CD4-positive, alpha-beta T cell treated with Interleukin-17A for 1 hour (primary cell): ENCODE results near the gene IGFBP7.
"Not testable (repeated sequence)": the region's sequence is repeated elsewhere in the genome, so short reads cannot be mapped to it uniquely, and the experiment has no call there.

Experiments used
- DNase-seq: peaks from one replicate; pipeline ENCODE4 v3.0.0-alpha.2; 2020

IGFBP7 gene

DNA sequence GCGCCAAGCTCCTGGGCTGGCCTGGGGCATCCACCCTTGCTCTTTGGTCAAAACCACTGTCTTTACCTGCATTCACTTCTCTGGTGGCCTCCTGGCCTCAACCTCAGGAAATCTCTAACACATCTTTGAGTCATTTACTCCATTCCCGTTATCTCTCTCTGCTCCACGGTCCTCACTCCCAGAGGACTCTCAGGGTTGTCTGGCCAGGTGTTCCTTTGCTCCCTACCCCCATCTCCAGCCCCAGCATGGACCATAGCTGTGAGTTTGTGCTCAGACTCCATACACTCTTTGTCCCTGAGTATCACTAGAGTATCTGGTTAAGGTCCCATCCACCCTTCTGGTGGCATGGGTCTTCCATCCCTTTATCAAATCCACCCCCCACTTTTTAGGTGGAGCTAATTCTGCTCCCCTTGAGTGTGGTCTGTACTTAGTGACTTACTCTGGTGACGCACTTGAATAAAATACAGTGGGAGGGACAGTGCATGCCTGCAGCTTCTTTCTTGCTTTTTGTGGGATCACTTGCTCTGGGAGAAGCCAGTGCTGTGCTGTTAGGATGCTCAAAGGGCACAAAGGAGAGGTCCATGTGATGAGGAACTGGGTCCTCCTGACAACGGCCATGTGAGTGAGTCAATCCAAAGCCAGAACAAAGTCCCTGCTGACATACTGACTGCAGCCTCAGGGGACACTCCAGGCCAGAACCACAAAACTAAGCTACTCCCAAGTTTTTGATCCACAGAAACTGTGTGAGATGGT lies 44.3 kb downstream of the IGFBP7 start:
- no peak for DNase-seq

DNA sequence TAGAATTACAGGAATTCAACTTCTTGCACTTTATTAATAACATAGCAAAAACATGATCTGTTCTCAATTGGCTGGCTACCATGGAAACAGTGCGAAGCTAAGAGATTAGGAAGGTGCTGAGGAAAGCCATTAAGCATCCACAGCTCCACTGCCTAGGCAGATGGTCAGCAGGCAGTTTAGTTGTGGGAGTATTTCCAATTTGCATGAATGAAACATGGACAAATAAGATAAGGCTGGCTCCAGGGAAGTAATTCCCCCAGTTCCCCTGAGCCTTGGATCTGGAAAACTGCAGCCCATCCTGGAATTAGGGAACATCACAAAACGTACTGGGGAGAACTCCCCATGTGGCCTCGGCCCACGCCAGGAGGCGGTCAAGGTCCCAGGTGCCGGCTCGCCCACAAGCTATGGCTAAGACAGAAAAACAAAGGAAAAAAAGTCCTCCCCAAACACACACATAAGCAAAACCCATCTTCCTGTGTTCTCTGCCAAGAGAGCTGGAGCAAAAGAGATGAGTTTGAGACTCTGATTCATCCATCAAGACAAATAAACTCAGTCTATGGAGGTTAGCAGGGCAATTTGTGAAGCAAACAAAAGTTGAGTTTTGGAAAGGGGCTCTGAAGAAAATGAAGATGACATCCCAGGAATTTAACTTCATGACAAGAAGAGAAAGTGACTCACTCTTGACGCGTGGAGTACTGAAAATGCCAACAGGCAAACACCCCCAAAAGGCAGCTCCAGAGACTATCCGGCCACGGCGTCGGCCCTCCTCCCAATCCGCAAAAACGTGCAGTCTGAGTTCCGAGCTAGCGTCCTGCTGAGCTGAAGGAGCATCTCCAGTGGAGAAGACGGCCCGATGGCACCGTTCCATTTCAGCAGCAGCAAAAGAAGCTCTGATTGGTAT lies 45.1 kb downstream of the IGFBP7 start:
- no peak for DNase-seq

DNA sequence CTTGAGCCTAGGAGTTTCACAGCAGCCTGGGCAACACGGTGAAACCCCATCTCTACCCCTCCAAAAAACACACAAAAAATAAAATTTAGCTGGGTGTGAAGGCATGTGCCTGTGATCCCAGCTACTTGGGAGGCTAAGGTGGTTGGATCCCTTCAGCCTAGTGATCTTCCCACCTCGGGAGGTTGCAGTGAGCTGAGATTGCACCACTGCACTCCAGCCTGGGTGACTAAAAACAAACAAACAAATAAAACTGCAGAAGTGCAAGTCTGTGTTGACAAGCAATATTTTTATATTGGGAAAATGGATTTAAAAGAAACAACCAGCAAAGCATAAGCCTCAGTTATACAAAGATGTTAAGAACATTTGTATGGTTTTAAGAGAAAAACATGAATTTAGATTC lies 46.1 kb downstream of the IGFBP7 start:
- DNase-seq: no peak

DNA sequence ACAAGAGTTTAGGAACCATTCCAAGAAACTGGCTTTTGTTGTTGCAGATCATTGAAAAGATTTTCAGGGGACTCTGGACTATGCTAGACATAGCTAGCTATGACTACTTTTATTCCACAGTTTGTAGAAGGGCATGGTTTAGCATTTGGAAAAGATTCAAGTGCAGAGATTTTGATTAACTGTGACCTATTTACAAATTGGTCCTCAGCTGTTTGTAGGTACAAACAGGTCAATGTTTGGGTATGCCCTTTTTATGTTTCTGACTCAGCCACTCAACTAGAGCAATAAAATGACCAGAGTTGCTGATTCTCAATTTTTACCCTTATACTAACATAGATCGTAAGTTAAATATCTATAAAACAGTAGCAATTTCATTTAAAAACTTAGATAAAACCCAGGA lies 46.7 kb downstream of the IGFBP7 start:
- DNase-seq: no peak

DNA sequence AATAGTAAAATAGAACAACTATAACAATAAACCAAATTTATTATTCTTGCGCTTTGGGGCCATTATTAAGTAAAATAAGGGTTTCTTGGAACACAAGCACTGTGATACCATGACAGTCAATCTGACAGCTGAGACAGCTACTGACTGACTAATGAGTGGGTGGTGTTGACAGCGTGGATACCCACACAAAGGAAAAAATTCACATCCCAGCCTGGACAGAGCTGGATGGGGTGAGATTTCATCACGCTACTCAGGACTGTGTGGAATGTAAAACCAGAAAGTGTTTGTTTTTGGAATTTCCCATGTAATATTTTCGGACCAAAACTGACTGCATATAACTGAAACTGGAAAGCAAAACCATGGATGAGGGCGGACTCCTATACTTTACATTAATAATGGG lies 48.8 kb downstream of the IGFBP7 start:
- DNase-seq: no peak

DNA sequence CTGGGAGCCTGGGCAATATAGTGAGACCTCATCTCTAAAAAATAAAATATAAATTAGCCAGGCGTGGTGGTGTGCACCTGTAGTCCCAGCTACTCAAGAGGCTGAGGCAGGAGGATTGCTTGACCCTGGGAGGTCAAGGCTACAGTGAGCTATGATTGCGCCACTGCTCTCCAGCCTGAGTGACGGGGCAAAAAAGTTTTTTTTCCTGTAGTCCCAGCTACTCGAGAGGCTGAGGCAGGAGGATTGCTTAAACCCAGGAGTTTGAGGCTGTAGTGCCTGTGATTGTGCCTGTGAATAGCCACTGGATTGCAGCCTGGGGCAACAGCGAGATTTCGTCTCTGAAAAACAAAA lies 49.5 kb downstream of the IGFBP7 start:
- not testable (repeated sequence) for DNase-seq

DNA sequence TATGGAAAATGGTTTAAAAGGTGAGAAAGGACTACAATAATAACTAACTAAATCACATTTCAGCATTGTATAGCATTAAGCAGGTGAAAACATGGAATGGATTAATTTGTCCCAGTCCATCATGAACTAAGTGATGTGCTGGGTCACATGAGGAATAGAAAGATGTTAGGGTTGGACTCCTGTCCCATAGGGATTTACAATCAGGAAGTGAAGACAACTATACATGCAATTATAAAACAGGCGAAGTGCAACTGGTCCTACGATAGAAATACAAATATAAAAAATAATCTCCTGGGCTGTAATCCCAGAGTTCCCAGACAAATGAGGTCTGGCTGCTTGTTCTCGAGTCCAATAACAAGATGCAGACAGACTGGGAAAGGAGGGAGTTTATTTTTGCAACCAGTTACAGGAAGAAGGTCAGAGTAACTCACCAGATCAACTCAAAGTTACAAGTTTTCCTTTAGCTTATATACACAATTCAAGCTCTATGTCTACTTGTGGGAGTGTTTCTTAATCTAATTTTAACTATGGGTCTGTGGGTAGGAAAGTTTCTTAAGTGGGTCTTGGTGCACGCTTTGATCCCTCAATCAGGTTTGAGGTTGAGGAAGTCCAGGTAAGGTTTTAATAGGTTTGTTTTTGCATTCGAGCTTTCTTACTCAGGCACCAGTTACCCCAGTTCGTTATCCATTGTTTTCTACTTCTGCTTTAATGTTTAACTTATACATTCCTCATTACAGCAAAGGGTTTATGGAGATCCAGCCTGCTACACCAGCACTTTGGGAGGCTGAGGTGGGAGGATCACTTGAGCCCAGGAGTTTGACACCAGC lies 50.1 kb downstream of the IGFBP7 start:
- DNase-seq: no peak

DNA sequence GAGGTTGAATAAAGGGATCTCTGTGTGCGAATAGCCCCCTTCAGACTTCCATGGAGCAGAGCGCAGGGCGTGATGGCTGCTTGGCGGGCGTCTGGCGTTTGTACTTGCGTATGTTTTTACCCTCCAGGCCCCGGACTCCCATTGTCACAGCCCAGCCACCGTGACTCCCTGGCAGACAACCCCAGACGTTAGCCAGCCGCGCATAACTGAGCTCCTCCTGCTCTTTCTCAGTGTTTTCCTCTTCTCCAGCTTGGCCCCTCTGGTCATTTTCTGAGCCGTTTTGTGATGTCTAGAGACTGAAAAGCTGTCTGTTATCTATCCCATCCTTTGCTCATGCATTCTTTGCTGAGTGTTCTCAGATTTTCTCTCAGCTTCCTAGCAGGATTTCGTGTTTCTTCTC lies 54.3 kb downstream of the IGFBP7 start:
- no peak for DNase-seq

DNA sequence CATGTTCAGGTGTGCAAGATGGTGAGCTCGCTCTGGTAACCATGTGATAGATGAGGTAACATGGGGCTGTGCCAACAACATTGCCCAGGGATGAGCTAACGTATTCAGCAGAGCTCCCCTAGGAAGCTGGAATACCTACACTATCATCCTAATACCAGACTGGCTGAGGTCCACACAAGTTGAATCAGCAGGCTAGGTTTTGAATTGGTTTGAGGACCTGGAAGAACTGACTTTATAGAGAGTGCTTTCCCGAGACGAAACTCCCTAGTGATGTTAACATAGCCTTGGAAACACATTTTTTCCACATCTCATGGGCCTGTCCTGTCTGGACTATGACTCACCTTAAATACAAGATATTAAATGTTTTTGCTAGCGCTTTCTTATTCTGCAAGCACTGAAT lies 56.7 kb downstream of the IGFBP7 start:
- DNase-seq: no peak

DNA sequence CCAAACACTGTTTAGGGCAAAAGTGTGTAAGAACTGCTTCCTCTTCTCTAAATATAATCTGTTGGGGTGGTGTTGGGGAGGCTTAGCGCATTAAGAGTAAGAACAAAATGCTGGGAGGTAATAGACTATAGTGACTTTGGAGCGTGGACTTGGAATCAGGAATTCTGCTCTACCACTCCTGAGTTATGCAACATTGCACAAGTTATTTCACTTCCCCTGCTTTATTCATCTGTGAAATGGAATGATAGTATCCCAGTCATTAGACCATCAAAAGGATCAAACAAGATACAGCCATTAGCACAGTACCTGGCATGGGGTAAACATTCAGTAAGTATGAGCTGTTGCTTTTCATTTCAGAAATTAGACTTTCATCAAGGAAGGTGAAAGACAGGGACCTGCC lies 58.7 kb downstream of the IGFBP7 start:
- no peak for DNase-seq

DNA sequence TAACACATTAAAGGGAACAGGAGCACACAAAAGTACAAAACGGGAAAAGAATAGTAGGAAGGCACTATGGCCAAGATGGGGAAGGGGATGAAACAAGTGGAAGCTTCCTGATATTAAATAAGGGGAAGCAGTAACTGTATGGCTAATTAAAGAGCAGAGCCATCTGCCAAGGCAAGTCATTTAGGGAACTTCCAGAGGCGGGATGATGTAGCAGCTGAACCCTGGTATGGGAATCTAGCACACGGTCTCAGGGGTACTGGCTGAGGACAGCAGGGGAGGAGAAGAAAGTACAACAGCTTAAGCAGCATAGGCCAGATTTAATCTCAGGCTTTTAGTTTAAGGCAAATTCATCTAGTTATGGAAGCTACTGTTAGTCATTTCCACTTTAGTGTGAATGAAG lies 59.1 kb downstream of the IGFBP7 start:
- no peak for DNase-seq

DNA sequence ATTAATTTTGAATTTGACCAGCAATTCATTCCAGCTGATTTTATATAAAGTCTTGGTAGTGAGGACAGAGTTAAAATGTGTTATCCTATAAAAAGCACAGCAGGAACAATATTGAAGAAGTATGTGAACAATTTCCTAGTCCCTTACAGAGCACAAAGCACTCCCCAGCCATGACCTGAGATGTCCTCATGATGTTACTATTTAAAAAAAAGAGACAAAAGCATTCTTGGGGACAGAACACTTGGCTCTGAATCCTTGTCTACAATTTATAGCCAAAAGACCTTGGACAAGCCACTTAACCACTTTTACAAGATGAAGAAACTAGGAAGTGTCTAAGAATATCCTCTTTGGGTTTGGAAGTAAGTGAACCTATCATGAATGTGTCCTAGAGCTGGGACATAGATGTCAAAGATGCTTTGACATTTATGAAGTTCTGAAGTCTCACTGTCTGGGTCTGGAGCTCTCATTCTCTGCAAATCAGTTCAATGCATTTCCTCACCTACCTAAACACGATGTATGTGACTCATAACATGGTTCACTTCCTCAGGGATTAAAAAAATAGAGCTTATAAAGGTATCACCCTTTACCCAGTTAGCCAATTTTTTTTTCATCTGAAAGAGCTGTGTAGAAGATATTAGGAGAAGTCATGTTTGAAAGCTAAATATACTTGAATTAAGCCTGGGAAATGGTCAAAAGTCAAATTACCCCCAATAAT lies 61.4 kb downstream of the IGFBP7 start:
- DNase-seq: no peak

DNA sequence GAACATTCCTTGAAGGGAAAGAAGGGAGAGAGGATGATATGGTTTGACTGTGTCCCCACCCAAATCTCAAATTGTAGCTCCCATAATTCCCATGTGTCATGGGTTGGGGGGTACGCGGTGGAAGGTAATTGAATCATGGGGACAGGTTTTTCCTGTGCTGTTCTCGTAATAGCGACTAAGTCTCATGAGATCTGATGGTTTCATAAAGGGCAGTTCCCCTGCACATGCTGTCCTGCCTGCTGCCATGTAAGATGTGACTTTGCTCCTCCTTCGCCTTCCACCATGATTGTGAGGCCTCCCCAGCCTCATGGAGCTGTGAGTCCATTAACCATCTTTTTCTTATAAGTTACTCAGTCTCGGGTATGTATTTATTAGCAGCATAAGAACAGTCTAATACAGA lies 63.1 kb downstream of the IGFBP7 start:
- not testable (repeated sequence) for DNase-seq

DNA sequence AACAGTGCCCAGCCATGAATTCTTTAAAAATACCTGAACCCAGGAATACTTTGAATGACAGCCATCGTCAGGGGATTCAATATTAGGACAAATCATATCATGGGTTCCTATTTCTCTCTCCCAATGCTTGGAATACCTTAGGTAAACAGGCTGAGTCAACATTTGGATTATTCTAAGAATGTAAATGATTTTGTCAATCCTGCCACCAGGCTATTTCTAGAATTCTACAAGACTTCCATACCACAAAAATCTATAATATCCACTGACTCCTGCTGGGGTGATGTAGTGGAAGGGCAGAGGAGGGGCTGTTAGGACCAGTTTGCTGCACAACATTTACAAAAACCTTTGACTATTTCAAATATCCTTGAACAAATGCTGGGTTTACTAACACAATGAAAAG lies 65.2 kb downstream of the IGFBP7 start:
- DNase-seq: no peak

DNA sequence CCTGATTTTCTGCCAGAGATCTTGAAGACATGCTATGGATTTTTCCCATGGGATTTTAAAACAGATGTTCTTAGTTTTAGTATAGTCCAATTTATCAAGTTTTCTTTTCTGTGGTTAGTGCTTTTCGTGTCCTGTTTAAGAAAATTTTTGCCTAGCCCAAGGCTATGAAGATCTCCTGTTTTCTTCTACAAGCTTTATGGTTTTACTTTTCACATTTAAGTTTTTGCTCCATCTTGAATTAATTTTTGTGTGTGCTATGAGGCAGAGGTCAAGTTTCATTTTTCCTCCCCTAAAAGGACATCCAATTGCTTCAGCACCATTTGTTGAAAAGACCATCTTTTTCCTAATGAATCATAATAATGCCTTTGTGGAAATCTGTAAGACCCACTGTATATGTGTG lies 65.9 kb downstream of the IGFBP7 start:
- DNase-seq: no peak

DNA sequence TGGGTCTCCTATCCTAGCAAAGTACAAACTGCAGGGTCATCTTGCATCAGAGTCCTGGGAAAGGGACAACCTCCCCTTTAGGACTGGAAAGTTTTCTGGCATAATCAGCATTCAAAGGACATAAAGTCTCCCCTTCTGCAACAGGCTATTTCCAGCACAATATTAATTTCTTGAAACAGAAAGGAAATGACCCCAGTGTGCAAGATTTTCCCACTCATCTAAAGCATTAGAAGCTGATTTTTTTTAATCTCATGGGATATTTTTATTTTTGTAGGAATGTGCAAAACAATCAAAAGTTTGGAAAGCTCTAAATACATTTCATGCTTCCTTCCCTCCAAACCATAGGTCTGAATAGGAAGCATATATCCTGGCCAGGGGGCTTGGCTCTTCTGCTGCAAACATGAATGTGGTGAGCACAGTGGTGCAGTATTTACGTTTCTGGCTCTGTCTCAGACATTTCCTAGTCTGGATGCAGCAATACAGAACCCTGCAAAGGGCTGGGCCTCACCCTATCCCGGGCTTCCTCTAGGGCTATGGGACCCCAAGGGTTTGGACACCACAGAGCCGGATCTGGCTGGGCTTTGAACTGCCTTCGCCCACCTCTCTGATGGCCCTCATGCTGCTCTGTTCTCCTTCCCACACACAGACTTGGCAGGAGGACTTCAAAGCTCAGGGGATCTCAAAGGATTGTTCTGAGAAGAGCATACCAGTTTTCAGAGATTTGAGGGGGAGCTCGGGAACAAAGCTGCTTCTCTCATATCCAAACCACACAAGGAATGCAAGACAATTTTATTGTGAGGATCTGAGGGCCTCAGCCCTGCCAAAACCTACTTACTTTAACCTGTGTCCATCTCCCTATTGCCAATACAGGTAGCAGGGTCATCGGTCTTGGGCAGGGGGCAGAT lies 66.6 kb downstream of the IGFBP7 start:
- DNase-seq: no peak

DNA sequence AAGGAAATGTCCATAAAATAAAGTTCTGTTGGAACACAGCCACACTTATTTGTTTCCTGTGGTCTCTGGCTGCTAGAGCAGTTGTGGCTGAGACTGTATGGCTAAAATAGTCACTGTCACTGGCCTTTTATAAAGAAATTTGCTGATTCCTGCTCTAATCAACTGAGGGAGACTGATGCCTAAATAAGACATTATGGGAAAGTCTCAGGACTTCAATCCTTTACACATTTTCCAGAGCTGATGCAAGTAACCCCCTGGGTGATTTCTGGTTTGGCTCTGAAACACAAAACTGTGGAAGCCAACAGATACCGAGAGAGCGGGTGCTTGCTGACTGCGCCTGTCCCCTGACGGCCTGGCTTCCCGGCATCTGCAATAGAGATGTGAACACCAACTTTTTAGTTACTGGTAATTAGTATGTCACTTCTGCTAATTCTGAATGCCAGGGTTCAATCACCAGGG lies 67.4 kb downstream of the IGFBP7 start:
- DNase-seq: no peak

DNA sequence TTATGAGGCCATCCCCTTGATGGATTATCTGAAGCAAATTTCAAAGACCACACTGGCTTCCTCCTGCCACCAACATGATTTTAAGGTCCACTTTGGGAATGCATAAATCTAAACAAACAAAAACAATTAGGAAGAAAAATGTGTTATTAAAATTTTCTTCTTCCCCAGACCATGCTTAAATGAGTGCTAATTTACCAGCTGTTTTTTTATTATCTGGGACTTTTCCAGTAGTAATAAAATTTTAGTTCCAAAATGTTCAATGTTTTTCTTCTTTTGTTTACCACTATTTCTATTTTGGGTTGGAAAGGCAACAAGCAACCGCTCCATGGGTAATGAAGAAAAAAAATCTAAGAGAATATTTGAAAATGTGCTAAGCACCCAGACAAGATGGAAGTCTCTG lies 69.2 kb downstream of the IGFBP7 start:
- no peak for DNase-seq

DNA sequence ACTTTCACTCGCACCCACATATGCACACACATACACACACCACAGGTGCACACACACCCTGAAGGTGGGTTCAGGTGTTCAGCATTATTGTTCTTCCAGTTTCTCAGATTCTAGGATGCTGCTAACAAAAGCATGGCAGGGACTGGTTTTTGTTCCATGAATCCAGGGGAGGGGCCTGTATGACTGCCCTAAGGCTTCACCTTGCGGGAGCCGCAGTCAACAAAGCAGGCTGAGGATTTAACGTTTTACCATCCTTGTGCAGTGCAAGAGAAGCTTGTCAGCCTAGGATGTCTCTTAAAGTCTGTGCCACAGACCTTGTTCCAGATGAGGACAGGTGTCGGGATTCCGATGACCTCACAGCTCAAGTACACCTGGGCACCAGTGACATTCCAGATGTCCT lies 69.7 kb downstream of the IGFBP7 start:
- DNase-seq: no peak

DNA sequence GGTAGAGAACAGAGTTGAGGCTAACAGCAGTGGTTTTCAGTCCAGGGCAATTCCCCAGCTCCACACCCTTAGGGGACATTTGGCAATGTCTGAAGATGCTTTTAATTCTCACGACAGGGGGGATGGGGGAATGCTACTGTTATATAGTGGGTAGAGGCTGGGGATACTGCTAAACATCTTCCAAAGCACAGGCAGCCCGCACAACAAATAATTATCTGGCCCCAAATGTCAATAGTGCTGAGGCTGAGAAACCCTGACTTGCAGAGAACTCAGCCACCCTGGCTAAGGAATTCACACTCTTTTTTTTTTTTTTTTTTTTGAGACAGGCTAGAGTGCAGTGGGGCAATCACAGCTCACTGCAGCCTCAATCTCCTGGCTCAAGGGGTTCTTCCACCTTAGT lies 70.8 kb downstream of the IGFBP7 start:
- DNase-seq: no peak

DNA sequence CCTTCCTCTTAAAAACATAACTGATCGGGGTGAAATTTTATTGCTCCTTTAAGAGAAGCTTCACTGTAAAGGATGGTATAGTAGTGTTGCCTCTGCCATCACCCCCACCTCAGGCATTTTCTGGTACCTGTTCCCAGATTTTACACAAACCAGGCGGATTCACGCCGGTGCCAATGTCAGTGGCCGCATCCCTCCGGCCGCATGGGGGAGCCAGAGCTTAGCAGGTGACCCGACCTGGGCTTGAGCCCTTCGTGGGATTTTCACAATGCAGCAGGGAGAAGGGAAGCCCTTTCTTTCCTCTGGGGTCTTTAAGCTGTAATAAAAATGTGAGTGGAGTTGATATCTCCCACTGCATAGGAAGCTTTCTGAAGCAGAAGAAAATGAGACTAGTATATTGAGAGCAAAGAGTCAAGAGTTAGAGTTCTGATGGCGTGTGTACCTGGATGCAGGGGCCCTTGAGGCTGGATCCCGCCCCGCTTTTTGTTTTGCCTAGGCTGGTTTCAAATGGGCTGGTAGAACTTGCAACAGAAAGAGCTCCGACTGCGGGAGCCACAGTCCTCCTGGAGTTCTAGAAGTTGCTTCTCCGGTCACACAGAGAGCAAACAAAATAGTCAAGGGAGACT lies 72.1 kb downstream of the IGFBP7 start:
- DNase-seq: no peak
